Measurements from ENCODE around the gene PRR15L. TPM values are rescaled to one million over a fixed set of nuclear protein-coding genes. Genes with fewer than 3 reads are reported as not detected.

Gene PRR15L
- polyA plus RNA-seq, 3 donors: not detected

DNA sequence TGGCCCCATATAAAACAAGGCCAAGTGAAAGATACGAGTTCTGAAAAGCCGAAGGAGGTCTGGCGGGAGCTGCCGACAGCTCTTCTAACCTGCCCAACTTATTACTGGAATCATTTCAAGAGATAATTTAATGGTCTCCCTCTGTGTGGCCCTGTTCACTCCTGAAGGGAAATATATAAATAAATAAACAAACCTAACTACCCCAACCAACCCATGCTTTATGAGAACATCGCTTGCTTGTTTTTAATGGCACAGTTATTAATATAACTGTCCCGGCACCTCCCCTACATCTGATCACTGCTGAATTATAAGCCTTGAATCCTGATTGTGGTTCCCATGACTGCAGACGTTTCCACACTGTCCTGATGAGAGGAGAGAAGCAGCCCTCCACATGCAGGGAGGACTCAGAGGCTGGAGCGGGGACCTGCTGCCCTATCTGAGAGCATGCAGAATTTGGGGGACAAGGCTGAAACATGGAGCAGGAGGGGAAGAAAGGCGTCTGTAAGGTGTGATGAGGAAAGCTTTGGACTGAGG, 35.4 kb upstream of the PRR15L start:
- no peaks in the 10 kb centered on the region for H3K79me2 ChIP-seq (ENCODE audit: insufficient read depth, low read length)
- no peak for DNase-seq
- WGBS (ENCODE audit: insufficient coverage): 87% methylated on average over 4 of the region's 9 CpGs
- H4K20me1 ChIP-seq (ENCODE audit: insufficient read depth, low read length): no peaks in the 10 kb centered on the region
- Mint-ChIP-seq H3K36me3 (peaks cover 0 to 2% of the 10 kb centered on the region in 2 donors), H3K9me3 (no peaks in the 10 kb centered on the region), H3K27ac (no peak overlapping the region), H3K27me3 (ENCODE audit: low read depth in 3 of 3) (peaks cover 0 to 6% (median 4%) of the 10 kb centered on the region in 3 donors), H3K4me1 (peaks cover 13% of the 10 kb centered on the region), H3K4me3 (no peak overlapping the region)
- peaks cover 5 to 6% of the 10 kb centered on the region in 2 donors for H3K4me1 ChIP-seq (ENCODE audit: control insufficient read depth in 1 of 2, insufficient read depth in 2 of 2, low read length in 2 of 2)
- TF ChIP-seq, protein P1, sequence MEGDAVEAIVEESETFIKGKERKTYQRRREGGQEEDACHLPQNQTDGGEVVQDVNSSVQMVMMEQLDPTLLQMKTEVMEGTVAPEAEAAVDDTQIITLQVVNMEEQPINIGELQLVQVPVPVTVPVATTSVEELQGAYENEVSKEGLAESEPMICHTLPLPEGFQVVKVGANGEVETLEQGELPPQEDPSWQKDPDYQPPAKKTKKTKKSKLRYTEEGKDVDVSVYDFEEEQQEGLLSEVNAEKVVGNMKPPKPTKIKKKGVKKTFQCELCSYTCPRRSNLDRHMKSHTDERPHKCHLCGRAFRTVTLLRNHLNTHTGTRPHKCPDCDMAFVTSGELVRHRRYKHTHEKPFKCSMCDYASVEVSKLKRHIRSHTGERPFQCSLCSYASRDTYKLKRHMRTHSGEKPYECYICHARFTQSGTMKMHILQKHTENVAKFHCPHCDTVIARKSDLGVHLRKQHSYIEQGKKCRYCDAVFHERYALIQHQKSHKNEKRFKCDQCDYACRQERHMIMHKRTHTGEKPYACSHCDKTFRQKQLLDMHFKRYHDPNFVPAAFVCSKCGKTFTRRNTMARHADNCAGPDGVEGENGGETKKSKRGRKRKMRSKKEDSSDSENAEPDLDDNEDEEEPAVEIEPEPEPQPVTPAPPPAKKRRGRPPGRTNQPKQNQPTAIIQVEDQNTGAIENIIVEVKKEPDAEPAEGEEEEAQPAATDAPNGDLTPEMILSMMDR (IDR thresholded peaks at IDR 0.05): no peak
- no peaks in the 10 kb centered on the region for H3K36me3 ChIP-seq (replicated peaks in 1 of 2; ENCODE audit: control insufficient read depth in 1 of 2, insufficient read depth in 2 of 2, low read length in 2 of 2)
- no peak overlapping the region for H2AFZ ChIP-seq (ENCODE audit: insufficient read depth, low read depth, low read length, poor library complexity, severe bottlenecking)
- no peak overlapping the region for H3K27ac ChIP-seq (ENCODE audit: low read depth in 1 of 2, low read length in 2 of 2)
- intact Hi-C loops (cut with micrococcal nuclease): no loop called here
- H3K4me3 ChIP-seq (replicated peaks in 1 of 3; ENCODE audit: low read depth in 2 of 3, low read length in 3 of 3): no peak overlapping the region
- H3K9me3 ChIP-seq (replicated peaks in 1 of 2; ENCODE audit: control insufficient read depth in 1 of 2, insufficient read depth in 1 of 2, low read length in 2 of 2): no peaks in the 10 kb centered on the region
- H3K9ac ChIP-seq (ENCODE audit: insufficient read depth, low read length, poor library complexity, severe bottlenecking): no peak overlapping the region
- H3K27me3 ChIP-seq (ENCODE audit: control insufficient read depth in 2 of 2, insufficient read depth in 2 of 2, low read length in 2 of 2): no peaks in the 10 kb centered on the region
- H3K4me2 ChIP-seq (replicated peaks; ENCODE audit: extremely low read depth, low read length, poor library complexity, severe bottlenecking): no peak overlapping the region

DNA sequence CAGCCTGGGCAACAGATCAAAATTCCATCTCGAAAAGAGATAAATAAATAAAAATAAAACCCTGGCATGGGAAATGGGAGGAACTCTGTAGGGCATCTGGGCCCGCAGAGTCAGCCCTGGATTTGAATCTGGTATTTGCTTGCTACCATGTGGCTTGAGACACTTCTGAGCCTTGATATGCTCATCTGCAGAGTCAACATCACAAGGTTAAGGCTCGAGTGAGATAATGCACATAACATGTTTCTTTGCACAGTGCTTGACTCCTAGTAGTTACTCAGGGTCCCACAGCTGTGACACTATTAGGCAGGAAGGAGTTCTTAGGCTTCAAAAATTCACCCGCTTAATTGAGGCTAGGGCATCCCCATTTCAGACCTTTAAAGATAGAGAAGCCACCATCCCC, 34.5 kb upstream of the PRR15L start:
- Histone ChIP-seq H4K20me1 (ENCODE audit: insufficient read depth, low read length) (no peaks in the 10 kb centered on the region), H3K9ac (ENCODE audit: insufficient read depth, low read length, poor library complexity, severe bottlenecking) (no peak overlapping the region), H3K4me1 (ENCODE audit: control insufficient read depth in 1 of 2, insufficient read depth in 2 of 2, low read length in 2 of 2) (no peaks in the 10 kb centered on the region), H3K36me3 (replicated peaks in 1 of 2; ENCODE audit: control insufficient read depth in 1 of 2, insufficient read depth in 2 of 2, low read length in 2 of 2) (no peaks in the 10 kb centered on the region), H3K27ac (ENCODE audit: low read depth in 1 of 2, low read length in 2 of 2) (no peak overlapping the region), H3K27me3 (ENCODE audit: control insufficient read depth in 2 of 2, insufficient read depth in 2 of 2, low read length in 2 of 2) (peaks cover 0 to 5% of the 10 kb centered on the region in 2 donors), H3K9me3 (replicated peaks in 1 of 2; ENCODE audit: control insufficient read depth in 1 of 2, insufficient read depth in 1 of 2, low read length in 2 of 2) (no peaks in the 10 kb centered on the region), H3K4me3 (replicated peaks in 1 of 3; ENCODE audit: low read depth in 2 of 3, low read length in 3 of 3) (no peak overlapping the region), H3K4me2 (replicated peaks; ENCODE audit: extremely low read depth, low read length, poor library complexity, severe bottlenecking) (no peak overlapping the region), H3K79me2 (ENCODE audit: insufficient read depth, low read length) (no peaks in the 10 kb centered on the region), H2AFZ (ENCODE audit: insufficient read depth, low read depth, low read length, poor library complexity, severe bottlenecking) (no peak overlapping the region)
- Mint-ChIP-seq H3K27me3 (ENCODE audit: low read depth in 3 of 3) (peaks cover 2 to 15% (median 7%) of the 10 kb centered on the region in 3 donors), H3K4me1 (peaks cover 8% of the 10 kb centered on the region), H3K4me3 (no peak overlapping the region), H3K36me3 (peaks cover 0 to 2% of the 10 kb centered on the region in 2 donors), H3K9me3 (no peaks in the 10 kb centered on the region), H3K27ac (no peak overlapping the region)
- TF ChIP-seq, protein P1 (IDR thresholded peaks at IDR 0.05): no peak
- DNase-seq: no peak
- intact Hi-C loops (cut with micrococcal nuclease): no loop called here
- 100% methylated on average over 1 of the region's 4 CpGs for WGBS (ENCODE audit: insufficient coverage)
